ENCODE measurements around the gene LBHD2. TPM values are rescaled to one million over a fixed set of nuclear protein-coding genes. Genes with fewer than 3 reads are reported as not detected.

Gene LBHD2
- total RNA-seq, 3 donors from 2014 or later, result not detected

GRCh38 chr14:103093856-103094405, 9.9 kb downstream of the LBHD2 start:
- H3K27me3 Mint-ChIP-seq (ENCODE audit: low read depth), result peaks cover 6% of the 10 kb centered on the region
- no peaks in the 10 kb centered on the region for H3K36me3 Mint-ChIP-seq (ENCODE audit: insufficient read depth)
- ATAC-seq, result no peak
- DNase-seq, result no peak
- H3K4me1 Mint-ChIP-seq (ENCODE audit: low read depth), result peaks cover 4% of the 10 kb centered on the region
- no peaks in the 10 kb centered on the region for H3K9me3 Mint-ChIP-seq
- H3K4me3 Mint-ChIP-seq, result no peak overlapping the region

DNA sequence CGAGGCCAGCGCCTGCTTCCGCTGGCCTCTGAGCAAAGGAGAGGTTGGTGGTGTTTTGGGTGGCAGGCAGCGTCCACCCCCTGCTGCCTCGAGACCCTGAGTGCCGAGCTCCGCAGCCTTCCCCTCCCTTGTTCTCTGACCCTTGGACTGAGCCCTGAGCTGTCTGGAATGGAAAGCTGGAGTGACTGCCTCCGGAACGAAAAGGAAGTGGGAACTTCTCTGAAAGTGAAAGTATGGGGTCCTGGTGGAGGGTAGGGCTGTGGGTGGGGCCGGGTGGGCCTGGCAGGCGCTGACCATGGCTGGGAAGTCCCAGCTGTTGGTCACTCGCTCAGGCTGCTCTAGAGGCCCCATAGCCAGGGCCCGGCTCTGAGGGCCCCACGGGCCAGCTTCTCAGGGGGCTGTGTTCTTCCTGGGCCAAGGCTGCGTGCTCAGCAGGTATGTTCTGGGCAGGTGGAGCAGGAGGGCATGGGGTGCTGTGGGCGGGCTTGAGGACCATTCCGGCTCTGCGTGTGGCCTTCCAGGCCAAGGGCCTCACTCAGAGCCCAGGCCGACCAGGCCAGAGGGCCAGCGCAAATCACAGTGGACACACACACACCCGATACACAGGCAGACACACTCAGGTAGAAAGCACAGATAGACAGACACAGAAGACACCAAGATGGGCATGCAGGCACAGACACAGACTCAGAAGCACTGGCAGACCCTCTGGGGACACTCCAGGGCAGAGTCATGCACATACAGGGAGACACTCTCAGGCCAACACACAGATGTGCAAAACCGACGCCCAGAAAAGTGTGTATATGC, 10.6 kb downstream of the LBHD2 start, which contains the start of gene EXOC3L4:
TSS of gene EXOC3L4 (plus strand) at position 320 of the 804 bp plus-strand sequence. CDS start 5,495 bp downstream, outside the sequence.
- H3K27me3 Mint-ChIP-seq (ENCODE audit: low read depth), result peaks cover 6% of the 10 kb centered on the region
- DNase-seq (no peak), ATAC-seq (no peak)
- no peak within 1 kb of the TSS for H3K4me3 Mint-ChIP-seq
- no peaks in the 10 kb centered on the region for H3K36me3 Mint-ChIP-seq (ENCODE audit: insufficient read depth)
- H3K9me3 Mint-ChIP-seq, result no peaks in the 10 kb centered on the region
- H3K4me1 Mint-ChIP-seq (ENCODE audit: low read depth), result peaks cover 4% of the 10 kb centered on the region

DNA sequence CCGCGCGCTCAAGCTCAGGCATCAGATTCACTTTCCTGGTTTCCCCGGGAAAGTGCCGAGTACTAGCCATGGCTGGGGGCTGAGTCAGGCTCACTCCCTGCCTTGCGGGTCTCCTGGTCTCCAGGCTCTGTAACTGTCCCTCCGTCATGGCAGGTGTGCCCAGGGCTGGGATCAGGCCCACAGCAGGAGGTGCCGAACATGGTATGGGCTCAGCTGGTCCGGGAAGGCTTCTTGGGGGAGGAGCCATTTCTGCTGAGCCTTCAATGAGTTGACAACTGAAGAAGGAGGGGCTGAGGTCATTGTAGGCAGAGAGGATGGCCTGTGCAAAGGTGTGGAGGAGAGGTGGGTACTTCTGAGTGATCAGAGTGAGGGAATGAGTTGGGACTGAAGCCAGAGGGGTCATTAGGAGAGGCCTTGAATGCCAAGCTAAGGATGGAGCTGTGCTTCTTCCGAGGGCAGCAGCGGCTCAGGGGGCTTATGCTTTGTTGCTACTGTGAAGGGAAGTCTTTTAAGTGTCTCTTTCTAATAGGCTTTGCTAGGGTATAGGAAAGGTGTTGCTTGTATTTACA, 11.3 kb downstream of the LBHD2 start:
- no peaks in the 10 kb centered on the region for H3K36me3 Mint-ChIP-seq (ENCODE audit: insufficient read depth)
- H3K9me3 Mint-ChIP-seq, result no peaks in the 10 kb centered on the region
- no peak for ATAC-seq
- H3K27me3 Mint-ChIP-seq (ENCODE audit: low read depth), result peaks cover 10% of the 10 kb centered on the region
- no peak for DNase-seq
- H3K4me3 Mint-ChIP-seq, result no peak overlapping the region
- peaks cover 4% of the 10 kb centered on the region for H3K4me1 Mint-ChIP-seq (ENCODE audit: low read depth)

- H3K9me3 Mint-ChIP-seq, result no peaks in the 10 kb centered on the region
- no peak for DNase-seq
- ATAC-seq, result no peak
- H3K27me3 Mint-ChIP-seq (ENCODE audit: low read depth), result peaks cover 15% of the 10 kb centered on the region
- H3K4me1 Mint-ChIP-seq (ENCODE audit: low read depth), result no peaks in the 10 kb centered on the region
- H3K36me3 Mint-ChIP-seq (ENCODE audit: insufficient read depth), result no peaks in the 10 kb centered on the region
- no peak overlapping the region for H3K4me3 Mint-ChIP-seq
These were observed 12.4 kb downstream of the LBHD2 start for GRCh38 chr14:103096387-103096786.

DNA sequence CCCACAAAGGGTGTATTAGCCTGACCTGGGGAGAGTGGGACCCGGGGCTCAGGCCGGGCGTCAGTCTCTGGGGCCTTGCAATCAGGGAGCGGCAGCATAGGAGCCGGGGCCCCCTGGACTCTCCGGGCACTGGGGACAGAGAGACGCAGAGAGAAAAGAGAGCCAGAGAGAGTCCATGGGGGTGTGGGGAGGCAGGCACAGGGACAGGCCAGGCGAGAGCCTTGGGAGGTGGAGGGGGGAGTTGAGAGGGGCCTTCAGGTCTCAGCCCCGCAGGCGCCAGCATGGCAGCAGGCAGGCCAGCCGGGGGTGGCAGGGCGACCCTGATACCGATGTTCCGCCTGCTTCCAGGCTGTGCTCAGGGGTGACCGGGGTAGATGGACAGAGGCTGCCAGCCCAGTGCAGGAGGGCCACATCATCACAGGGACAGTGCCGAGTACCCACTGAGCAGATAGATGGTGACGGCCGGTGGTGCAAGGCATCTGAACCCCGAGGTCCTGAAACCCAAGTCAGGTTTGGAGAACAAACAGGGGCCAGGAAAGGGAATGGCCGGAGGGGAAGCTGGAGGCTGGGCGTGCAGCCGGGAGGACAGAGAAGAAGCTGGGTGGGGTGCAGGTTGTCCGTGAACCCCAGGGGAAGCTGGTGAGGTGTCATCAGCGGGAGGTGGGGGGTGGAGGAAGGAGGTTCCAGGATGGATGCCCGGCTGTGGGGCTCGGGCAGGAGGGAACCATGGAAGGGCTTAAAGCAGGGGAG, 13.4 kb downstream of the LBHD2 start:
- Mint-ChIP-seq H3K4me1 (ENCODE audit: low read depth) (no peaks in the 10 kb centered on the region), H3K36me3 (ENCODE audit: insufficient read depth) (no peaks in the 10 kb centered on the region), H3K4me3 (no peak overlapping the region), H3K9me3 (no peaks in the 10 kb centered on the region), H3K27me3 (ENCODE audit: low read depth) (peaks cover 22% of the 10 kb centered on the region)
- ATAC-seq (no peak), DNase-seq (no peak)

DNA sequence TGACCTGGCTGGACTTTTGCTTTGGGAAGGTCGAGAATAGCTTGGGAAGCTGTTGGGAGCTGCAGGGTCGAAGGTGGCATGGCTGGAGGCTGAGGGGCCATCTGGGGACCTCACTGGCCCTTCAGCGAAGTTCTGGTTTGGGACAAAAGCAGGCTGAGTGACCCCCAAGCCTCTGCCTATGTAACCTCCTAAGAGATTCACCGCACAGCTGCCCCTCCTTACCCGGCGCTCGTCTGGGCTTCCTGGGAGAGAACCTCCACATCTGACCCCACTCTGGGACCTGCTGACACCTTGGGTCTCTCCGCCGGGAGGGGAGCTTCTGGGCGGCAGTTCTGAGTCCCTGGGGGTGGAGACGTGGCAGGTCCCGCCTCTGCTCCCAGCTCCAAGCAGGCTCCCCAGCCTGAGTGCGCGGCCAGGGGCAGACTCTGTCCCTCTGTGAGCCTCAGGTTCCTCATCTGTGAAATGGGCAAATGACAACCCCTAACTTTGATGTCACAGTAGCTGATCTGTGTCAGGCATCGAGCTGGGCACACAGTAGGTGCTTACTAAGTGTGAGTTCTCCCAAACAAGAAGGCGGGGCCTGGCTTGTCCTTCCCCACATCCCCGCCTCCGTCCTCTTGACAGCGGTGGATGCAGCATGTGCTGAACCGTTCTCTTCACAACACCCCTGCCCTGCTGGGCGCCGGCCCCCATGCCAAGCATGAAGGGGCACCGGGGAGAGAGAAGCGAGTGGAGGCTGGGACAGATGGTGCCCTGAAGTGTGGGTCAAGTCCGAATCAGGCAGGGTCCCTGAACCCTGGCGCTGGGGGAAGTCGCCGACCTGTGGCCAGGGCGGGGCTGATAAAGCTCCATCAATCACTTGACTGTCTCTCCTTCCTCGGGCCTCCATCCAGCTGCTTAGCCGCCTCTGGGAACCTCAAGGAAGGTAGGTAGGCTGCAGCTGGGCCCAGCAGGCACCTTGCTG, 14.3 kb downstream of the LBHD2 start:
- no peaks in the 10 kb centered on the region for H3K9me3 Mint-ChIP-seq
- DNase-seq, result no peak
- no peaks in the 10 kb centered on the region for H3K36me3 Mint-ChIP-seq (ENCODE audit: insufficient read depth)
- no peak for ATAC-seq
- peaks cover 29% of the 10 kb centered on the region for H3K27me3 Mint-ChIP-seq (ENCODE audit: low read depth)
- H3K4me3 Mint-ChIP-seq, result no peak overlapping the region
- no peaks in the 10 kb centered on the region for H3K4me1 Mint-ChIP-seq (ENCODE audit: low read depth)

DNA sequence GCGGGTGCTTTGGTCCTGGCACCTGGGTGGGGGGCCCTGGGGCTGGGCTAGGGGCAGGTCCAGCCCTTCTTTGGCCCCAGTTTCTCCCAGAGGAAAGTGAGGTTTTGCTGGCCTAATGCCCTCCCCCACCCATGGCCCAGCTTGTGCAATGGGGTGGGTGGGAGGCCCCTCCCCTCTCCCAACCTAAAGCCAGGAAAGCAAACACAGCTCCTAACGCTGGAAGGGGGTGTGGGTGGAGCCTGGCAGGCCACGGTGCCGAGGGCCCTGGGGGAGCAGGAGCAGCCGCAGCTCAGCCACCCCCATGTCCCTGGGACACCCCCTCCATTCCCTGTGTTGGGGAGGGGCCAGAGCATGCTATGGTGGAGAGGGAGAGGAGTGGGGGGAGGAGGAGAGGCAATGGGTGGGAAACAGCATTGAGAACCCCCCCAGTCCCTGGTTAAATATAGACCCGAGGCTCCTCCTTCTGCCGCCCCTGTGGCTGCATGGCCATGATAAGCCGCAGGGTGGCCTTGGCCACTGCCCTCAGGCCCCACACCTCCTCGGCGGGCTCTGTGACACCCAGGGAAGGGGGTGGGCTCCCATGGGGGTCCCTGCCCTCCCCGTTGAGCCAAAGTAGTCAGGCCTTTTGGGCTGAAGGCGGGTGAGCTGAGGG, 15.2 kb downstream of the LBHD2 start:
- Mint-ChIP-seq H3K9me3 (no peaks in the 10 kb centered on the region), H3K36me3 (ENCODE audit: insufficient read depth) (no peaks in the 10 kb centered on the region), H3K4me3 (no peak overlapping the region), H3K27me3 (ENCODE audit: low read depth) (peaks cover 34% of the 10 kb centered on the region), H3K4me1 (ENCODE audit: low read depth) (no peaks in the 10 kb centered on the region)
- no peak for ATAC-seq
- no peak for DNase-seq

GRCh38 chr14:103099733-103100280, 15.8 kb downstream of the LBHD2 start:
- Mint-ChIP-seq H3K4me1 (ENCODE audit: low read depth) (peaks cover 1% of the 10 kb centered on the region), H3K36me3 (ENCODE audit: insufficient read depth) (no peaks in the 10 kb centered on the region)

GRCh38 chr14:103100281-103101121, 16.5 kb downstream of the LBHD2 start:
- Mint-ChIP-seq H3K4me3 (no peak overlapping the region), H3K9me3 (no peaks in the 10 kb centered on the region), H3K36me3 (ENCODE audit: insufficient read depth) (no peaks in the 10 kb centered on the region), H3K27me3 (ENCODE audit: low read depth) (peaks cover 43% of the 10 kb centered on the region), H3K4me1 (ENCODE audit: low read depth) (peaks cover 6% of the 10 kb centered on the region)
- DNase-seq, result no peak
- no peak for ATAC-seq

More at GRCh38 chr14:103099733-103100280, 15.8 kb downstream of the LBHD2 start:
- H3K9me3 Mint-ChIP-seq, result no peaks in the 10 kb centered on the region
- H3K27me3 Mint-ChIP-seq (ENCODE audit: low read depth), result peaks cover 36% of the 10 kb centered on the region
- DNase-seq (no peak), ATAC-seq (no peak)
- H3K4me3 Mint-ChIP-seq, result no peak overlapping the region

GRCh38 chr14:103101257-103101962, 17.4 kb downstream of the LBHD2 start:
- no peaks in the 10 kb centered on the region for H3K9me3 Mint-ChIP-seq
- H3K4me3 Mint-ChIP-seq, result no peak overlapping the region
- H3K4me1 Mint-ChIP-seq (ENCODE audit: low read depth), result peaks cover 8% of the 10 kb centered on the region
- H3K27me3 Mint-ChIP-seq (ENCODE audit: low read depth), result peaks cover 51% of the 10 kb centered on the region
- DNase-seq (no peak), ATAC-seq (no peak)
- H3K36me3 Mint-ChIP-seq (ENCODE audit: insufficient read depth), result no peaks in the 10 kb centered on the region

- no peaks in the 10 kb centered on the region for H3K9me3 Mint-ChIP-seq
- H3K27me3 Mint-ChIP-seq (ENCODE audit: low read depth), result peaks cover 53% of the 10 kb centered on the region
- H3K4me3 Mint-ChIP-seq, result no peak overlapping the region
- peaks cover 8% of the 10 kb centered on the region for H3K4me1 Mint-ChIP-seq (ENCODE audit: low read depth)
- no peaks in the 10 kb centered on the region for H3K36me3 Mint-ChIP-seq (ENCODE audit: insufficient read depth)
- ATAC-seq (no peak), DNase-seq (no peak)
These were observed 18.1 kb downstream of the LBHD2 start for GRCh38 chr14:103101963-103102688.

Measured in activated T-cell treated with anti-CD3 and anti-CD28 coated beads, Interleukin-2, amount 50 U/mL, for 4 hours (primary cell).